Coronary artery (tissue), 2 donors: Measurements from ENCODE around the gene CDK16.
A peak's percentile ranks its signal among the peaks of the same experiment; 100 is the strongest.

Experiments used
- DNase-seq: peaks from one replicate; pipeline ENCODE4 v3.0.0-alpha.2; 2017; ENCODE audit warnings: low spot score
- H3K27ac ChIP-seq, 2 donors: fragments of 200-600 bp; sonication (generic); one replicate each; pipeline ENCODE4 v1.5.1; 2016 to 2019
- H3K4me3 ChIP-seq: fragments of 200-600 bp; sonication (generic); 2 replicates; pipeline ENCODE4 v1.5.1; 2016; ENCODE audit warnings: mild to moderate bottlenecking, moderate library complexity
- TF ChIP-seq, protein P1 (sequence below): fragments of 200-600 bp; sonication (generic); IDR thresholded peaks from one replicate; pipeline ENCODE4 v1.5.1; 2019; ENCODE audit warnings: antibody characterized with exemption

CDK16 gene

DNA sequence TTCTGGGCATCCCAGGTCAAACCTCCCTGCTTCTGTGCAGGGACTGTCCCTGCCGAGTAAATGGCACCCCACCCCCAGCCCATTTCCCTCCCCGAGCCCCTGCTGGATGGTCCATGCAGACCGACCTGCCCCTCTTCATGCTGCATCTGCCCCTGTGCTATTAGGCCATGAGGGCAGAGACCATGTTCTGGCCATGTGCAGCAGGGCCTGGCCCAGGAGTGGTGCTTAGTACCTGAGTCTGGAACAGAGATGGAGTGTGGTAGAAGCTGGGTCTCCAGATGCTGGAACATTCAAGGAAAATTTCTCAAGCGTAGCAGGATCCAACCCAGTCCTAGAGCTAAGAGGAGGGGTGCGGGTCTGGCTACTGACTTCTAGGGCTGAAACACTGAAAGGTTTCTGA is 40.1 kb upstream of the CDK16 start:
- DNase-seq: no peak
- no peak overlapping the region for H3K27ac ChIP-seq
- H3K4me3 ChIP-seq: no peak overlapping the region
- TF ChIP-seq, protein P1, sequence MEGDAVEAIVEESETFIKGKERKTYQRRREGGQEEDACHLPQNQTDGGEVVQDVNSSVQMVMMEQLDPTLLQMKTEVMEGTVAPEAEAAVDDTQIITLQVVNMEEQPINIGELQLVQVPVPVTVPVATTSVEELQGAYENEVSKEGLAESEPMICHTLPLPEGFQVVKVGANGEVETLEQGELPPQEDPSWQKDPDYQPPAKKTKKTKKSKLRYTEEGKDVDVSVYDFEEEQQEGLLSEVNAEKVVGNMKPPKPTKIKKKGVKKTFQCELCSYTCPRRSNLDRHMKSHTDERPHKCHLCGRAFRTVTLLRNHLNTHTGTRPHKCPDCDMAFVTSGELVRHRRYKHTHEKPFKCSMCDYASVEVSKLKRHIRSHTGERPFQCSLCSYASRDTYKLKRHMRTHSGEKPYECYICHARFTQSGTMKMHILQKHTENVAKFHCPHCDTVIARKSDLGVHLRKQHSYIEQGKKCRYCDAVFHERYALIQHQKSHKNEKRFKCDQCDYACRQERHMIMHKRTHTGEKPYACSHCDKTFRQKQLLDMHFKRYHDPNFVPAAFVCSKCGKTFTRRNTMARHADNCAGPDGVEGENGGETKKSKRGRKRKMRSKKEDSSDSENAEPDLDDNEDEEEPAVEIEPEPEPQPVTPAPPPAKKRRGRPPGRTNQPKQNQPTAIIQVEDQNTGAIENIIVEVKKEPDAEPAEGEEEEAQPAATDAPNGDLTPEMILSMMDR: no peak

DNA sequence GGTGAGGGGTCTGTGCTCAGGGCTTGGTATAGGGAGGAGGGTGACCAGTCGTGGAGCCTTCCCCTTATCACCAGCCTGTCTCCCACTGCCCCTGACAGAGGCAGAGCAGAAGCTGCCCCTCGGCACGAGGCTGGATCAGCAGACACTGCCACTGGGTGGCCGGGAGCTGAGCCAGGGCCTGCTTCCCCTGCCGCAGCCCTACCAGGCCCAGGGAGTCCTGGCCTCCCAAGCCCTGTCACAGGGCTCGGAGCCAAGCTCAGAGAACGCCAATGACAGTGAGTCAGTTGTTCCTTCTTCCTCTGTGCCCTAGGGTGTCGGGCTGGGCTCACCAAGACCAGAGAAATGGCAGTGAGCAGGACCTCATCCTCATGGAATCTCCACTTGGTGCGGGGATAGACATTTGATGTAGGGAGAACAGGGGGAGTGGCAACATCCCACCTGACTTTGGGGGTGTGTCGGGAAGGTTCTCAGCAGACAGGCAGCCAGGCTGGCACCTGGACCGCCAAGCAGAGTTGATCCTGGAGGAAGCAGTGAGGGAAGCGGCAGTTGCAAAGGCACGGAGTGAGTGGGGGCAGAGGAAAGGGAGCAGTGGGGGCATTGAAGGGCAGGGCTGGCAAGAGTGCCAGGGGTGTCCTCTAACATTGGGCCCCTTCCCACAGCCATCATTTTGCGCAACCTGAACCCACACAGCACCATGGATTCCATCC is 39.1 kb upstream of the CDK16 start:
- DNase-seq: no peak
- TF ChIP-seq, protein P1: no peak
- Histone ChIP-seq H3K27ac (peak overlapping the region in 1 of 2 donors; percentile 67), H3K4me3 (no peak overlapping the region)

DNA sequence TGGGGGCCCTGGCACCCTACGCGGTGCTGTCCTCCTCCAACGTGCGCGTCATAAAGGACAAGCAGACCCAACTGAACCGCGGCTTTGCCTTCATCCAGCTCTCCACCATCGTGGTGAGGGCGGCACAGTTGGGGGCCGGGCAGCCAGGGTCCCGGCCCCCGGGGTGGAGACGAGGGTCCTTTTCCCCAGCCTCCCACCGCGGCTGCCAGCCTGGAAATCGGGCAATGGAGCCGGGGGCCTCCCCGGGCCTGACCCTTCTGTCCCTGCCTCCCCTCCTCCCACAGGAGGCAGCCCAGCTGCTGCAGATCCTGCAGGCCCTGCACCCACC is 38.6 kb upstream of the CDK16 start:
- TF ChIP-seq, protein P1: no peak
- H3K27ac ChIP-seq: peak overlapping the region in 1 of 2 donors; percentile 67
- no peak for DNase-seq
- H3K4me3 ChIP-seq: no peak overlapping the region

DNA sequence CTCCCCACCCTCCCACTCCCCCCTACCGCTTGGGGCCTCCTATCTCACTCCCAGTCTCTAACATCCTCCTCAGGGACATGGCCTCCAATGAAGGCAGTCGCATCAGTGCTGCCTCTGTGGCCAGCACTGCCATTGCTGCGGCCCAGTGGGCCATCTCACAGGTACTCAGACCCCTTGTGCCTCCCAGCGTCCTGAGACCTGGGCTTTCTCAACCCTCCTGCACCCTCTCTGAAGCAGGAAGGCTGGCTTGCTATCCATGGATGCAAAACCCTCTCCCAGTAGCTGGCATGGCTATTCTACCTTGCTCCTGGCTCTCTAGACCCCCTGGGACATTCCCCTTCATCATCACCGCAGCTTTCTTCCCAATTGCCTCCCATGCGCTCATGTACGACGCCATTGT is 38.1 kb upstream of the CDK16 start:
- peak overlapping the region in 1 of 2 donors; percentile 67 for H3K27ac ChIP-seq
- TF ChIP-seq, protein P1: no peak

DNA sequence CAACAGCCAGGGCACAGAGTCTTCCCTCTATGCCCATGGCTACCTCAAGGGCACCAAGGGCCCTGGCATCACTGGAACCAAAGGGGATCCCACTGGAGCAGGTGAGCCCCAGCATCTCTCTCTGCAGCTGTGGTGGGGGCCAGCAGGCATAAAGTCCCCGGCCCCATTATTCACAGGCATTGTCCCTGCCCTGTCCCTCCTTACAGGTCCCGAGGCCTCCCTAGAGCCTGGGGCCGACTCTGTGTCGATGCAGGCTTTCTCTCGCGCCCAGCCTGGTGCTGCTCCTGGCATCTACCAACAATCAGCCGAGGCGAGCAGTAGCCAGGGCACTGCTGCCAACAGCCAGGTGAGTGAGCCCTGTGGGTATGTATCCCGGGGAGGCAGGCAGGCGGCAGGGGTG is 37.2 kb upstream of the CDK16 start:
- no peak for DNase-seq
- TF ChIP-seq, protein P1: no peak
- Histone ChIP-seq H3K27ac (no peak overlapping the region), H3K4me3 (no peak overlapping the region)

More for the DNA sequence above, 38.1 kb upstream of the CDK16 start:
- H3K4me3 ChIP-seq: no peak overlapping the region
- DNase-seq: no peak

DNA sequence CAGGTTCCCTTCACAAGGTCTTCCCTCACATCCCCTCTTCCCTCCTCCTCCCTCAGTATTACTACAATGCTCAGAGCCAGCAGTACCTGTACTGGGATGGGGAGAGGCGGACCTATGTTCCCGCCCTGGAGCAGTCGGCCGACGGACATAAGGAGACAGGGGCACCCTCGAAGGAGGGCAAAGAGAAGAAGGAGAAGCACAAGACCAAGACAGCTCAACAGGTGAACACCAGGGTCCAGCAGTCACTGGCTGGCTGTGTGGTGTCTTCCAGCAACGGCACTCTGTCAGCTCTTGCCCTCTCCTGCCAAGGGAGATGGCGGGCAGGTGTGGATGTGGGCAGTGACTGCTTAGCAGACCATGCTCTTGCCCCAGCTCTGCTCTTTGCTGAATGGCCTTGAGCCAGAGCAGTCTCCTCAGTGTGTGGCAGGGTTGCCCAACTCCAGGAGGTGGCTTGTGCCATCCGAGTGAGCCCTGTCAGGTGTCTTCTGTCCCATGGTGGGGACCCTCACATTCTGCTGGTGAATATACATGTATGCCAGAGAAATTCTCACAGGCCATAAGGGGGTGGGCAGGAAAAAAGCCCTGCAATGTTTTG is 36.3 kb upstream of the CDK16 start:
- H3K27ac ChIP-seq: no peak overlapping the region
- no peak for DNase-seq
- H3K4me3 ChIP-seq: no peak overlapping the region
- TF ChIP-seq, protein P1: no peak

DNA sequence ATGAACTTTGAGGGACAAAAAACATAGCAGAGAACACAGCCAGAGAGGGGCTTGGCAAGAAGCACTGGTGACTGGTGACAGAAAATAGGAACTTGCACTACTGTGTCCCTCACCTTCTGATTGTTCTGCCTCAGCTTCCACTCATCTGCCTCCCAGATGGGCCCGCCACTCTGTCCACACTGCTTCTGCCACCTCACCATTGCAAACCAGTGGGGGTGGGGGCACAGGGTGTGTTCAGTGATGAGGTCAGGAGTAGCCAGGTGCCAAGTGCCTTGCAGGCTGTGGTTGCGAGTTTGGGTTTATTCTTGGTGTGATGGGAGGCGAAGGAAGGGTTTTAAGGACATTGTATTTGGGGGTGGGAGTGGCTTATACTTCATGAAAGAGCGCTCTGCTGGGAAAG is 34.0 kb upstream of the CDK16 start:
- no peak for DNase-seq
- Histone ChIP-seq H3K4me3 (no peak overlapping the region), H3K27ac (no peak overlapping the region)
- TF ChIP-seq, protein P1: no peak
